H9 (cell line): ENCODE measurements around the gene SFMBT2. TPM values are rescaled to one million over a fixed set of nuclear protein-coding genes. Genes with fewer than 3 reads are reported as not detected.

Source experiments
- DNase-seq: peaks from one replicate; pipeline ENCODE4 v3.0.0-alpha.2; 2017
- H2AFZ ChIP-seq: one replicate; pipeline ENCODE4 v1.6.1; 2013; ENCODE audit warnings: mild to moderate bottlenecking, low read length, control low read depth, moderate library complexity
- H2AK5ac ChIP-seq: 2 replicates; pipeline ENCODE4 v1.6.1; 2013; ENCODE audit warnings: low read length, control low read depth, mixed read lengths; ENCODE audit not compliant: insufficient read length
- H2BK120ac ChIP-seq: one replicate; pipeline ENCODE4 v1.6.1; 2013; ENCODE audit warnings: low read depth, mild to moderate bottlenecking, low read length, control low read depth, inconsistent platforms; ENCODE audit not compliant: poor library complexity, severe bottlenecking
- H2BK12ac ChIP-seq: 2 replicates; pipeline ENCODE4 v1.6.1; 2013; ENCODE audit warnings: low read length, control low read depth, mixed read lengths, low read depth; ENCODE audit not compliant: insufficient read length
- H2BK15ac ChIP-seq: 2 replicates; pipeline ENCODE4 v1.6.1; 2013; ENCODE audit warnings: low read depth, low read length, control low read depth
- H2BK20ac ChIP-seq: one replicate; pipeline ENCODE4 v1.6.1; 2013; ENCODE audit warnings: low read depth, mild to moderate bottlenecking, low read length, control low read depth, inconsistent platforms; ENCODE audit not compliant: poor library complexity, severe bottlenecking
- H2BK5ac ChIP-seq: 2 replicates; pipeline ENCODE4 v1.6.1; 2013; ENCODE audit warnings: low read length, control low read depth, mixed read lengths; ENCODE audit not compliant: insufficient read length
- H3K14ac ChIP-seq: 2 replicates; pipeline ENCODE4 v1.6.1; 2013; ENCODE audit warnings: low read length, control low read depth; ENCODE audit not compliant: insufficient read depth
- H3K18ac ChIP-seq: 2 replicates; pipeline ENCODE4 v1.6.1; 2013; ENCODE audit warnings: low read depth, mild to moderate bottlenecking, mixed read lengths, low read length, control low read depth; ENCODE audit not compliant: insufficient read length
- H3K23ac ChIP-seq: 2 replicates; pipeline ENCODE4 v1.6.1; 2013; ENCODE audit warnings: low read length, control low read depth, mixed read lengths, low read depth; ENCODE audit not compliant: insufficient read length
- H3K23me2 ChIP-seq: 2 replicates; pipeline ENCODE4 v1.6.1; 2013; ENCODE audit warnings: low read depth, mild to moderate bottlenecking, mixed read lengths, low read length, control low read depth; ENCODE audit not compliant: insufficient read length, poor library complexity, severe bottlenecking
- H3K27ac ChIP-seq: 2 replicates; pipeline ENCODE4 v1.5.1; 2013; ENCODE audit warnings: low read length, control low read depth, mixed read lengths, low read depth; ENCODE audit not compliant: insufficient read length
- H3K27me3 ChIP-seq: 2 replicates; pipeline ENCODE4 v1.6.1; 2013; ENCODE audit warnings: low read length, control low read depth, inconsistent platforms; ENCODE audit not compliant: insufficient read depth
- H3K4ac ChIP-seq: 2 replicates; pipeline ENCODE4 v1.6.1; 2013; ENCODE audit warnings: low read depth, mild to moderate bottlenecking, control low read depth, inconsistent platforms, low read length, moderate library complexity
- H3K4me1 ChIP-seq: 2 replicates; pipeline ENCODE4 v1.6.1; 2013; ENCODE audit warnings: low read length, control low read depth, inconsistent platforms; ENCODE audit not compliant: insufficient read depth
- H3K4me2 ChIP-seq: 2 replicates; pipeline ENCODE4 v1.6.1; 2013; ENCODE audit warnings: low read length, control low read depth, mixed read lengths; ENCODE audit not compliant: insufficient read length, insufficient read depth
- H3K56ac ChIP-seq: 2 replicates; pipeline ENCODE4 v1.6.1; 2013; ENCODE audit warnings: low read depth, mild to moderate bottlenecking, mixed read lengths, low read length, control low read depth; ENCODE audit not compliant: insufficient read length
- H3K79me1 ChIP-seq: 2 replicates; pipeline ENCODE4 v1.6.1; 2013; ENCODE audit warnings: low read depth, mild to moderate bottlenecking, moderate library complexity, low read length, control low read depth, inconsistent platforms; ENCODE audit not compliant: insufficient read depth, poor library complexity, severe bottlenecking
- H3K79me2 ChIP-seq: 2 replicates; pipeline ENCODE4 v1.6.1; 2013; ENCODE audit warnings: low read length, control low read depth, inconsistent platforms; ENCODE audit not compliant: insufficient read depth
- H3K9ac ChIP-seq: 2 replicates; pipeline ENCODE4 v1.6.1; 2013; ENCODE audit warnings: low read length, control low read depth, mixed read lengths; ENCODE audit not compliant: insufficient read length; ENCODE audit errors: extremely low read depth
- H3K9me3 ChIP-seq: one replicate; pipeline ENCODE4 v1.6.1; 2013; ENCODE audit warnings: low read depth, low read length, inconsistent platforms; ENCODE audit not compliant: control insufficient read depth
- H3T11ph ChIP-seq: one replicate; pipeline ENCODE4 v1.6.1; 2013; ENCODE audit warnings: mild to moderate bottlenecking, low read length, control low read depth, inconsistent platforms
- H4K20me1 ChIP-seq: one replicate; pipeline ENCODE4 v1.6.1; 2013; ENCODE audit not compliant: control insufficient read depth, insufficient read length, insufficient read depth
- H4K5ac ChIP-seq: 2 replicates; pipeline ENCODE4 v1.6.1; 2013; ENCODE audit warnings: low read depth, mild to moderate bottlenecking, mixed read lengths, low read length, control low read depth; ENCODE audit not compliant: insufficient read length
- H4K8ac ChIP-seq: replicated peaks from 2 replicates; pipeline ENCODE4 v1.6.1; 2013; ENCODE audit warnings: low read length, control low read depth, mixed read lengths, low read depth; ENCODE audit not compliant: insufficient read length
- H4K91ac ChIP-seq: 2 replicates; pipeline ENCODE4 v1.6.1; 2013; ENCODE audit warnings: low read depth, mild to moderate bottlenecking, moderate library complexity, mixed read lengths, low read length, control low read depth; ENCODE audit not compliant: insufficient read length
- H3K27ac Mint-ChIP-seq, 3 experiments: 2 replicates in 2 of 3; 3 replicates in 1 of 3; pipeline ENCODE4 v1.8.0; 2020 to 2021; ENCODE audit warnings: mixed read lengths in 3 of 3, mild to moderate bottlenecking in 1 of 3, moderate library complexity in 1 of 3
- H3K27me3 Mint-ChIP-seq: 2 replicates; pipeline ENCODE4 v1.8.0; 2021; ENCODE audit warnings: low read depth, mild to moderate bottlenecking, moderate library complexity, mixed read lengths
- H3K36me3 Mint-ChIP-seq, 3 experiments: 2 replicates in 2 of 3; 3 replicates in 1 of 3; pipeline ENCODE4 v1.8.0; 2020 to 2021; ENCODE audit warnings: low read depth in 3 of 3, mixed read lengths in 3 of 3; ENCODE audit not compliant: insufficient read depth in 1 of 3
- H3K4me1 Mint-ChIP-seq, 2 experiments: 2 replicates each; pipeline ENCODE4 v1.8.0; 2020; ENCODE audit warnings: mixed read lengths in 2 of 2
- H3K4me3 Mint-ChIP-seq, 2 experiments: 2 replicates in 1 of 2; 3 replicates in 1 of 2; pipeline ENCODE4 v1.8.0; 2020 to 2021; ENCODE audit warnings: mild to moderate bottlenecking in 2 of 2, mixed read lengths in 2 of 2, moderate library complexity in 1 of 2
- H3K9me3 Mint-ChIP-seq, 2 experiments: 2 replicates in 1 of 2; 3 replicates in 1 of 2; pipeline ENCODE4 v1.8.0; 2020; ENCODE audit warnings: mild to moderate bottlenecking in 2 of 2, mixed read lengths in 2 of 2, moderate library complexity in 1 of 2
- CTCF ChIP-seq: fragments of 200-600 bp; sonication (generic); conservative IDR thresholded peaks from 3 replicates; pipeline ENCODE4 v1.8.0; 2021; ENCODE audit warnings: antibody characterized with exemption, mild to moderate bottlenecking
- WGBS: extraction: QIAGEN DNeasy Blood & Tissue Kit; methylation state at CpG from one replicate; pipeline ENCODE4 v1.1.7; 2013; ENCODE audit warnings: missing lambda C conversion rate, low lambda C conversion rate, mixed read lengths; ENCODE audit not compliant: insufficient read length; ENCODE audit errors: extremely low coverage; 5-methylcytosine and 5-hydroxymethylcytosine counted together
- total RNA-seq: library from RNA; stranded (reverse); gene quantifications from 2 replicates; pipeline ENCODE4 v1.2.1, GENCODE V29; 2021

The SFMBT2 gene
- total RNA-seq, 1 experiment from 2014 or later: 5.3 TPM

- H3K9me3 ChIP-seq: no peaks in the 10 kb centered on the region
- H3K4ac ChIP-seq: no peak overlapping the region
- peaks cover 3% of the 10 kb centered on the region for H3K4me1 ChIP-seq
- H3T11ph ChIP-seq: no peak overlapping the region
- H4K8ac ChIP-seq: no peak overlapping the region
- H3K79me2 ChIP-seq: no peaks in the 10 kb centered on the region
- no peak for TF ChIP-seq CTCF
- no peaks in the 10 kb centered on the region for H3K27me3 ChIP-seq
- H4K5ac ChIP-seq: no peak overlapping the region
- no peaks in the 10 kb centered on the region for H3K23me2 ChIP-seq
- H3K23ac ChIP-seq: no peak overlapping the region
- H3K56ac ChIP-seq: no peak overlapping the region
- H2AK5ac ChIP-seq: no peak overlapping the region
- H3K18ac ChIP-seq: no peak overlapping the region
- H3K27ac ChIP-seq: no peak overlapping the region
- DNase-seq: no peak
- H2BK12ac ChIP-seq: no peak overlapping the region
- Mint-ChIP-seq H3K27me3 (peaks cover 15% of the 10 kb centered on the region), H3K27ac (no peak overlapping the region), H3K4me3 (no peak overlapping the region), H3K36me3 (no peaks in the 10 kb centered on the region; a peak in 1 of 7 replicates), H3K4me1 (peaks cover 50 to 53% of the 10 kb centered on the region in 2 experiments), H3K9me3 (no peaks in the 10 kb centered on the region)
- H2BK120ac ChIP-seq: peak overlapping the region; percentile 16
- H2BK15ac ChIP-seq: no peak overlapping the region
- H3K14ac ChIP-seq: no peak overlapping the region
- H3K4me2 ChIP-seq: no peak overlapping the region
- H3K79me1 ChIP-seq: no peaks in the 10 kb centered on the region
- no peak overlapping the region for H4K91ac ChIP-seq
- WGBS: no CpG with 5 or more reads among the region's 5 CpGs
- no peaks in the 10 kb centered on the region for H4K20me1 ChIP-seq
- no peak overlapping the region for H3K9ac ChIP-seq
- no peak overlapping the region for H2BK20ac ChIP-seq
- H2BK5ac ChIP-seq: no peak overlapping the region
- H2AFZ ChIP-seq: no peak overlapping the region
These were observed 18.0 kb upstream of the SFMBT2 start for GRCh38 chr10:7428673-7429350.
